Ovary (tissue), 3 donors: ENCODE measurements around the gene OTUB1.

Experiments used
- EP300 ChIP-seq: sonication (generic); formaldehyde crosslinking; IDR thresholded peaks from one replicate; pipeline ENCODE4 v1.6.1; 2017; ENCODE audit warnings: antibody characterized with exemption
- TF ChIP-seq, protein P1 (sequence below), 3 donors: fragments of 450-650 bp in 2 of 3; fragments of 200-600 bp in 1 of 3; IDR thresholded peaks; one replicate each; pipeline versions ENCODE4 v1.5.1 to v1.8.0; 2016 to 2022; ENCODE audit warnings: antibody characterized with exemption in 3 of 3, mild to moderate bottlenecking in 1 of 3
- donor health status: DM: no; HTN: no; CAD: no.

GRCh38 chr11:63997104-63997700 lies 11.0 kb downstream of the OTUB1 start:
- TF ChIP-seq, protein P1, sequence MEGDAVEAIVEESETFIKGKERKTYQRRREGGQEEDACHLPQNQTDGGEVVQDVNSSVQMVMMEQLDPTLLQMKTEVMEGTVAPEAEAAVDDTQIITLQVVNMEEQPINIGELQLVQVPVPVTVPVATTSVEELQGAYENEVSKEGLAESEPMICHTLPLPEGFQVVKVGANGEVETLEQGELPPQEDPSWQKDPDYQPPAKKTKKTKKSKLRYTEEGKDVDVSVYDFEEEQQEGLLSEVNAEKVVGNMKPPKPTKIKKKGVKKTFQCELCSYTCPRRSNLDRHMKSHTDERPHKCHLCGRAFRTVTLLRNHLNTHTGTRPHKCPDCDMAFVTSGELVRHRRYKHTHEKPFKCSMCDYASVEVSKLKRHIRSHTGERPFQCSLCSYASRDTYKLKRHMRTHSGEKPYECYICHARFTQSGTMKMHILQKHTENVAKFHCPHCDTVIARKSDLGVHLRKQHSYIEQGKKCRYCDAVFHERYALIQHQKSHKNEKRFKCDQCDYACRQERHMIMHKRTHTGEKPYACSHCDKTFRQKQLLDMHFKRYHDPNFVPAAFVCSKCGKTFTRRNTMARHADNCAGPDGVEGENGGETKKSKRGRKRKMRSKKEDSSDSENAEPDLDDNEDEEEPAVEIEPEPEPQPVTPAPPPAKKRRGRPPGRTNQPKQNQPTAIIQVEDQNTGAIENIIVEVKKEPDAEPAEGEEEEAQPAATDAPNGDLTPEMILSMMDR (IDR thresholded peaks at IDR 0.05): no peak
- no peak for TF ChIP-seq EP300
